Measurements from ENCODE around the gene LRRC4B.

Gene LRRC4B

GRCh38 chr19:50556282-50557008 is 11.8 kb downstream of the LRRC4B start:
- in situ Hi-C loops (cut with MboI; ENCODE audit: low pct_unique_long_range_greater_than_20kb, low sequenced_read_pairs), result no loop called here
- peak; percentile 77 for DNase-seq

GRCh38 chr19:50555450-50556281 is 12.6 kb downstream of the LRRC4B start:
- no peak for DNase-seq
- in situ Hi-C loops (cut with MboI; ENCODE audit: low pct_unique_long_range_greater_than_20kb, low sequenced_read_pairs), result no loop called here

- no peak for DNase-seq
- in situ Hi-C loops (cut with MboI; ENCODE audit: low pct_unique_long_range_greater_than_20kb, low sequenced_read_pairs), result no loop called here
These were observed 13.2 kb downstream of the LRRC4B start for GRCh38 chr19:50555033-50555432.

GRCh38 chr19:50554212-50554611 is 14.0 kb downstream of the LRRC4B start:
- DNase-seq, result no peak
- in situ Hi-C loops (cut with MboI; ENCODE audit: low pct_unique_long_range_greater_than_20kb, low sequenced_read_pairs), result no loop called here

GRCh38 chr19:50553134-50553703 is 15.0 kb downstream of the LRRC4B start:
- no peak for DNase-seq
- in situ Hi-C loops (cut with MboI; ENCODE audit: low pct_unique_long_range_greater_than_20kb, low sequenced_read_pairs), result no loop called here

GRCh38 chr19:50552540-50552939 is 15.7 kb downstream of the LRRC4B start:
- in situ Hi-C loops (cut with MboI; ENCODE audit: low pct_unique_long_range_greater_than_20kb, low sequenced_read_pairs), result no loop called here

GRCh38 chr19:50551715-50552187 is 16.5 kb downstream of the LRRC4B start:
- DNase-seq, result no peak

More at GRCh38 chr19:50552540-50552939, 15.7 kb downstream of the LRRC4B start:
- no peak for DNase-seq

GRCh38 chr19:50551034-50551714 is 17.1 kb downstream of the LRRC4B start:
- in situ Hi-C loops (cut with MboI; ENCODE audit: low pct_unique_long_range_greater_than_20kb, low sequenced_read_pairs), result no loop called here
- DNase-seq, result no peak

More at GRCh38 chr19:50551715-50552187, 16.5 kb downstream of the LRRC4B start:
- in situ Hi-C loops (cut with MboI; ENCODE audit: low pct_unique_long_range_greater_than_20kb, low sequenced_read_pairs), result no loop called here

- DNase-seq, result no peak
- in situ Hi-C loops (cut with MboI; ENCODE audit: low pct_unique_long_range_greater_than_20kb, low sequenced_read_pairs), result no loop called here
These were observed 17.7 kb downstream of the LRRC4B start for GRCh38 chr19:50550594-50550966.

- no peak for DNase-seq
- in situ Hi-C loops (cut with MboI; ENCODE audit: low pct_unique_long_range_greater_than_20kb, low sequenced_read_pairs), result no loop called here
These were observed 18.2 kb downstream of the LRRC4B start for GRCh38 chr19:50549927-50550593.

- in situ Hi-C loops (cut with MboI; ENCODE audit: low pct_unique_long_range_greater_than_20kb, low sequenced_read_pairs), result no loop called here
- no peak for DNase-seq
These were observed 18.9 kb downstream of the LRRC4B start for GRCh38 chr19:50549059-50549926.

- in situ Hi-C loops (cut with MboI; ENCODE audit: low pct_unique_long_range_greater_than_20kb, low sequenced_read_pairs), result no loop called here
- no peak for DNase-seq
These were observed 19.8 kb downstream of the LRRC4B start for GRCh38 chr19:50548191-50549058.

- no peak for DNase-seq
- in situ Hi-C loops (cut with MboI; ENCODE audit: low pct_unique_long_range_greater_than_20kb, low sequenced_read_pairs), result no loop called here
These were observed 20.6 kb downstream of the LRRC4B start for GRCh38 chr19:50547385-50548190.

GRCh38 chr19:50546527-50547221 is 21.6 kb downstream of the LRRC4B start:
- in situ Hi-C loops (cut with MboI; ENCODE audit: low pct_unique_long_range_greater_than_20kb, low sequenced_read_pairs), result no loop called here
- no peak for DNase-seq

GRCh38 chr19:50542943-50543342 is 25.3 kb downstream of the LRRC4B start:
- no peak for DNase-seq
- in situ Hi-C loops (cut with MboI; ENCODE audit: low pct_unique_long_range_greater_than_20kb, low sequenced_read_pairs), result no loop called here

- peak; percentile 86 for DNase-seq
- in situ Hi-C loops (cut with MboI; ENCODE audit: low pct_unique_long_range_greater_than_20kb, low sequenced_read_pairs), result no loop called here
These were observed 30.4 kb downstream of the LRRC4B start for GRCh38 chr19:50537769-50538230.

Data from KBM-7 (cell line).